HG03039 (cell line): ENCODE results near the gene ERG.

ENCODE experiments used
- ATAC-seq: cut with Tn5 transposase; IDR thresholded peaks from one replicate; pipeline ENCODE4 v1.9.1; 2021; ENCODE audit warnings: mild to moderate bottlenecking, moderate library complexity; ENCODE audit not compliant: unreplicated experiment

ERG gene

GRCh38 chr21:38500073-38500472 lies 1.8 kb upstream of the ERG start:
- no peak for ATAC-seq

DNA sequence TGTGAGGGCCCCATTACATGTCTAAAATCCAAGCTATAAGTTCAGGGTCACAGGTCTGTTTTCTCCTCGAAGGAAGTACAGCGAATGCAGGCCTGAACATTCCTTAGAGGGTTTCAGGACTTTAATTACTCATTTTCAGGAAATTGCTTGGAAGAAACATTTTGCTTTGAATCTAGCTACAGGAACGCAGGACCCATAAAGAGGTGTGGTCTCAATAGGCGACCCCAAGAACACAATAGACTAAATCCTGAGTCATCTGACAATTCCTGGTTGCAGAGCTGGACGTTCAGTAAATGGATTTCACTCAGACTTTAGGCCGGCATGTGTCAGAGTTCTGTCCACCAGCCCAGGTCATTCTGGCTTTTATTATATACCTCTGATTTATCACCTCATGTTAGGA lies 1.0 kb upstream of the ERG start:
- ATAC-seq: no peak

GRCh38 chr21:38496224-38496623 lies 2.1 kb downstream of the ERG start:
- ATAC-seq: no peak

DNA sequence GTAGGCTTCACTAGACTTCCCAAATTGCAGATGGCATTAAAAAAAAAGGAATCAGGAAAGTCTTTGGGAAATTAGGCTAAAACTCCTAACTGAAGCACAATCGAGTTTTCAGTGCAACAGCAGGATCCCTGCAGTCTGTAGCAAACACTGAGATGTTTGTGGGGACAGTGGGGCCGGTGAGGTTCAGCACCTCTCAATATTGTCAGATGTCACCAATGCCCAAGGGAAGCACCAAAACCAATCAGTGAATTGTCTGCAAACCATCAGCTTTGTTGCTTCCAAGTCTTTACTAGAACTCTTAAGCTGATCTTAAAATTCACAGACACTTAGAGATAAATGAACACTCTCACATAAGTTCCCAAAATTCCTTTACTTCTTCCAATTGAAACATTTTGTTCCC lies 2.6 kb downstream of the ERG start:
- no peak for ATAC-seq

- ATAC-seq: no peak
These were observed 3.0 kb downstream of the ERG start for GRCh38 chr21:38495242-38495641.

GRCh38 chr21:38494703-38495102 lies 3.6 kb downstream of the ERG start:
- no peak for ATAC-seq

DNA sequence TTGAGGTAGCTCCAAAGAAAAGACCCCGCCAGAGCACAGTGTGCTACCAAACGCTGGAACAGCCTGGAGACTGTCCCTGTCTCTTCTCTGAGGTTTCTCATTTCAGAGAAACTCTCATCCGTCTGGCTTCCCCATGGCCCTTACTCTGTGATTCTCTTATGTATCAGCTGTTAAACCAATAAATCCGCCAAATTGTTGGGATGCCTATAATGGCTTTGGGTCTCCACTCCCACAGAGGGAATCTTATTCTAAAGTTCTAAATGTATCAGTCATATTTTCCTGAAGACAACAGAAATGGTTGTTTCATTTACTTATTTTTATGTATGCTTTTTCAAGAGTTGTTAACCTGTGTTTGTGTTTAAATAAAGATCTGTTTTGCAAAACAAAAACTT lies 4.0 kb downstream of the ERG start:
- no peak for ATAC-seq

DNA sequence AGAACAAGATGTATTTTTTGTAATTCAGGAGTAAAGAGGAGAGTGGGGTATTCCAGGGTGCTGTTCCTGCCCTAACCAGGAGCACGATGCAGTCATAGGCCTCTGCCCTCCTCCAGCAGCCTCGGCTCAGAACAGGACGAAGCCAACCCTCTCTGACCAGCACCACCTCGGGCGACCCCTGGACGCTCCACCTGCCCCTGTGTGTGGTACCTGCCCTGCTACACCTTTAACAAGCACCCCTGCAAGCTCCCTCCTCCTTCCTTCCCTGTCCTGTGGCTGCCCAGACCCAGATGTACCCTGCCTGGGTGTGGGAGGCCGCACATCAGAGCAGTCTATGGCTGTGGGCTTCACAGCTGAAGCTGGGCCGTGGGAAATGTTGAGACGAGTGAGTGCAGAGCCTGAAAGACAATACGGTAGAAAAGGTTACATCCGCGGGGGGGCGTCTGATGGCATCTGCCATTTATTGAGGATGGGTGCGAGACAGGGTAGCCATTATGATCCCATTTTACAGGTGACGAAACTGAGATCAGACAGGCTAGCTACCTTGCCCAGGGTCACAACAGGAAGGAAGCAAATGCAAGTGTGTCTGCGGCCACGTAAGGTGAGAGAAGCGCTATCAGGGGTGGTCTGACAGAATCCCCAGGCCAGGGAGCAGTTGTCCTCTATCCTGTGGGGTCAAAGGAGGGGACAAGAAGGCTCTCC lies 4.6 kb downstream of the ERG start:
- ATAC-seq: no peak

DNA sequence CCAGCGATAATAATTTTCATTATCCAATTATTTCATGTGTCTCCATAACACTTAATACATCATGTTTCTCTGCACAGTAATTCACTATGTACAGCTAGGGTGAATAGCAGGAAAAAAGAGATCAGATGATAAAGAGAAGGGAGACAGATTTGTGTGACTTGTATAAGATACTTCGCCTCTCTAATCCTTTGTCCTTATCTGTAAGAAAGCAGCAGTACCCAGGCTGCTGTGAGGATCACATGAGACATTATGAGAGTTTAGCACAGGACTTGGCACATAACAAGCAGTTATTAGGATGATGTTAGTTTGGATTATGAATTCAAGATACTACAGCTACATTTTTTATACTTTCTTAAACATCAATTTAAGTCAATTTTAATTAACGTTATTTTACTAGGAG lies 6.3 kb downstream of the ERG start:
- ATAC-seq: no peak

DNA sequence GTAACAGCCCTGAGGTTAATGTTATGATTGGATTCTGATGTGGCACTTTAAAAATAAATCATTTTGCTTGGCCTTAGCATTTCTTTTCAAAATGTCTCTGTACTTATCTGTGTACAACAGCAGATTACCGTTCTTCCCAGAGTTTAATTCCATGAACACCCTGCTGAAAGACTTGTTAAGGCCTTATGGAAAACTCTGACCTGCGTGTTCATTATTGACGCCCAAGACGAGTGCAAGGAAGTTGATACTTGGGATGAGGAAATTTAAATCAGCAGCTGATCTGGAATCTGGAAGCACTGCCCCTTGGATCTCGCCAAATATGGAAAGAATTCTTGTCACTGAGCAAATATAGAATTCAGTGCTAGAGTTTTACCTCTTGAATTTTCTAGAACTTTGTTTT lies 6.7 kb downstream of the ERG start:
- ATAC-seq: no peak

DNA sequence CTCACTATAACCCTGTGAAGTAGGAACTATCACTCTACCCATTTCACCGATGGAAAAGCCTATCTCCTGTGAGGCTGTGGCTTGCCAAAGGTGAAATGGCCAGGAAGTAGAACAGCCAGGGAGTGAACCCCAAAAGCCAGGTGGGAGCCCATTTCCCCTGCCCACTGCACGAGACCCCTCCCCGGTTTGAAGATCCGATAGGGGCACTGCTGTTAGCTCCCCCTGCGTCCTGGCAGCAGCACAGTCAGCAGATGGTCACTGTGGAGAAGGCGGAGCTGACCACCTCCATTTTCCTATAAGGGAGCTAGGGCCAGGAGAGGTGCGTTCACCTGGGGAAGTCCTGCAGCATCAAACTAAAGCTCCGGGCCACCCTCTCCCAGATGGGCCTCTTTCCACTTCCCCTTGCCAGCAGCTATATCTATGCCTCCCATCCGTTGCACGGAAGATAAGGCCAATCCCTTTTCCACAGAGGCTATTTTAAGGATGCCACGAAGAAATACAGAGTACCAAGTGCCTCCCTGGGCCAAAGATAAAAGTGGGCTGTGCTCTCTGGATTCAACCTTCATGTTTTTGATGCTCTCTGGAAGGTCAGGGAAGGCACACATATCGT lies 7.8 kb downstream of the ERG start:
- no peak for ATAC-seq

DNA sequence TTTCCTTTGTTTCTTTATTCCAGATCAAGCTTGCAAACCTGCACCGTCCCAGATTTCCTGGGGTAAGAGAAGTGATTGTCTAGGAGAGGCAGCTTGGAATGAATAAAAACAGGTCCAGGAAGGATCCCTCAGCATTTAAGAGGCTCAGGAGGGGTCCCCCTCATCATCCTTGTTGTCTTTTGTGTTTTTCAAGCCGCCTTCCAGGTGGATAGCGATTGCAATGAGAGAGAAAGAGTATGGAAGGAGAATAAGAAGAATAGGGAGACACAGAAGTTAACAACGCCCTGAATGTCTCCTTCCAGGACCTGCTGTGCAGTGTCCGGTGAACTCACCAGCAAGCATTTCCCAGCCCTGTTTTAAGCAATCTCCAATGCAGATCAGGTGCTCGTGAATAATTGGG lies 8.5 kb downstream of the ERG start:
- ATAC-seq: no peak

GRCh38 chr21:38489271-38489652 lies 9.0 kb downstream of the ERG start:
- ATAC-seq: no peak

DNA sequence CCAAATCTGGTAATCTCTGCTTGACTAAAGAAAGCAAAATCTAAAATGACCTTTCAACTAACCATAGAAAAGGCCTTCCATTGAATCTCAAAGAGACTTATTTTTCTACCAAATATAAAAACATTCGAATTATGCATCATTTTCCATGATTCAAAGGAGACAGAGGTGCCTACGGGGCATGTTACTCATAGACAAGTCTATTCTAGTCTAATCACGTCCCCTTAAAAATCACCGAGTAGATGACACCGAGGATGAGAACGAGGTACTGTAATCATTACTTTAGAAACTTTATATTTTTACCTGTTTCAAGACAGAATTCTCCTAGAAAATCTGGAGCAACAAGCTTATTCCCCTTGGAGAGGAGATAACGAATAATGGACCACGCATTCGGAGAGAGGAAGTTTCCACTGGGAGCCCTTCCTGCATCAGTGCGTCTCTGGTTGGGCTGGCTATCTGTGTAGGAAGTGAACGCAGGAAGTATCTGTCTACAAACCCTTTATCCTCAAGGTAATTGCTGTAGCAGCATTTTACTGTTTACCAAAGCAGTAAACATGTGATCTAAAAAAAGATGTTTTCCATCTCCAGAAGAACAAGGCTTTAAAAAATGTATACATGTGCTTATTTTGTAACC lies 9.5 kb downstream of the ERG start:
- no peak for ATAC-seq

- no peak for ATAC-seq
These were observed 10.2 kb downstream of the ERG start for GRCh38 chr21:38487901-38488639.

GRCh38 chr21:38486706-38487105 lies 11.6 kb downstream of the ERG start:
- no peak for ATAC-seq

- no peak for ATAC-seq
These were observed 12.1 kb downstream of the ERG start for GRCh38 chr21:38486221-38486620.

GRCh38 chr21:38479641-38480525 lies 18.4 kb downstream of the ERG start:
- ATAC-seq: no peak

GRCh38 chr21:38478782-38479181 lies 19.5 kb downstream of the ERG start:
- ATAC-seq: no peak

DNA sequence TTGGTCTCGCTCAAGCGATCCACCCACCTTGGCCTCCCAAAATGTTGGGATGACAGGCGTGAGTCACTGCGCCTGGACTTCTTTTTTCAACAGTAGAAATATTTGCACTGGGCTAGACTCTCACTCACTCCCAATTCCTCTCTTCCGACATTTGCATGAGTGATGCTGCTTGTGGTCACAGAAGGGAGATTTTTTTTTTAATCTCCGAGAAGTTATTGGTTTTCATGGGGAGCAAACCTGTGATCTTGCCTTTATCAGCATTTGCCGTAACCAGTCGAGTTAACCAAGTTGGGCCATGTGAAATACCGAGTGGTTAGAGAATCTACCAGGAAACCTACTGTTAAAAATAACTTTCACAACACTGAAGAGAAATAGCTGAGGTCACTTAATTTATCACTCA lies 21.1 kb downstream of the ERG start:
- ATAC-seq: no peak

DNA sequence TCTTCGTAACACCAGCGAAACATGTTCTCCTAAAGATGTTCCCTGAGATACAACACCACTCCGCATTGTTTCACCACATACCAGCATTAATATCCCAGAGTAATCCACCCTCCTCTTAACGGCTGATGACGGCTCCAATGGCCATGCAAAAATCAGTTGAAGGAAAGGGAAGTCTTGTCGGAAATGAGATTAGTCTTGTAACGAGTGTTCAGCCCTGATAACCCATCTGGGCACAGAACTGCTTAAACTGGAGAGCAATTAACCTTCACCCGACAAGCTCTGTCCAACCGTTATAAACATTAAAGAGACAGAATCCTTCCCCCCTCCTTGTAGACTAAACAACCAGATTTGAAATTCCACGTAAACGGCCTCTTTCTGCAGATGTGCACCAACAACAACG lies 21.9 kb downstream of the ERG start:
- no peak for ATAC-seq
